ENCODE measurements around the gene VHLL.

GRCh38 chr1:156270314-156270713, 28.8 kb downstream of the VHLL start:
- TF ChIP-seq GABPA (IDR thresholded peaks at IDR 0.05; ENCODE audit: low read depth) = no peak
- no peak for TF ChIP-seq CTCF (IDR thresholded peaks at IDR 0.05)
- TF ChIP-seq MXI1 (IDR thresholded peaks at IDR 0.05; ENCODE audit: low read depth, low read length) = no peak
- TF ChIP-seq YY1 (IDR thresholded peaks at IDR 0.05; ENCODE audit: low read depth) = no peak
